ENCODE results near the gene HSPBAP1.

DNA sequence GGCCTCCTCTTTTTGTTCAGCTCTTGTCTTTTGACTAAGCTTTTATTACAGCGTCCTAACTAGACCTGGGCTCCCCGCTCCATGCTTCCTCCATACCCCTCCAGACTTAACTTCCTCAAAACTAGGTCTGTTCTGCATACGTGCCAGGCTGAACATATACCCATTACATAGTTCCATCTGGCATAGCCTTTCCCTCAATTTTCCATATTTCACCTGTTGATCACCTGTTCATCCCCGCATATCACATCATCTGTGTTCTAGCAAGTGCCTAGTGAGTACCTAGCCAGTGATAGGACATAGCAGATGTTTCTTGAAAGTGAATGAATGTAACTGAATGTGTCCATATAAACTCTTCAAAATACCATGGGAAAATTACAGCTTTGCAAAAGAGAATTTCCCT is 77.0 kb downstream of the HSPBAP1 start:
- TF ChIP-seq POLR2AphosphoS5 (IDR thresholded peaks at IDR 0.05; ENCODE audit: low read depth, low read length) (no peak), POLR2A (IDR thresholded peaks at IDR 0.05; ENCODE audit: low read depth, low read length) (no peak), TAF1 (IDR thresholded peaks at IDR 0.05; ENCODE audit: borderline replicate concordance, low read depth, low read length) (no peak)
